HepG2 (cell line): Measurements from ENCODE around the gene EPB41L1. TPM values are rescaled to one million over a fixed set of nuclear protein-coding genes. Genes with fewer than 3 reads are reported as not detected.

ENCODE experiments used
- DR1 ChIP-seq: sonication (generic); formaldehyde crosslinking; IDR thresholded peaks from 2 replicates; pipeline ENCODE4 v1.8.0; 2021; ENCODE audit warnings: mild to moderate bottlenecking, missing genetic modification reagents, inconsistent platforms
- ELF3 ChIP-seq: IDR thresholded peaks from 2 replicates; pipeline ENCODE4 v1.6.1; 2016; ENCODE audit warnings: missing genetic modification reagents, missing compliant biosample characterization
- FOXM1 ChIP-seq: sonication (generic); formaldehyde crosslinking; IDR thresholded peaks from 2 replicates; pipeline ENCODE4 v1.5.0; 2020; ENCODE audit warnings: missing genetic modification reagents
- GATA4 ChIP-seq: sonication (generic); IDR thresholded peaks from 2 replicates; pipeline ENCODE4 v1.6.1; 2016; ENCODE audit warnings: antibody characterized with exemption, low read depth, borderline replicate concordance
- GLI4 ChIP-seq: sonication (generic); formaldehyde crosslinking; IDR thresholded peaks from 2 replicates; pipeline ENCODE4 v1.5.1; 2020; ENCODE audit warnings: missing genetic modification reagents, mild to moderate bottlenecking, moderate library complexity, borderline replicate concordance
- KDM5B ChIP-seq: sonication (generic); formaldehyde crosslinking; IDR thresholded peaks from 2 replicates; pipeline ENCODE4 v1.4.0; 2020; ENCODE audit warnings: missing genetic modification reagents, mild to moderate bottlenecking, borderline replicate concordance
- MTF1 ChIP-seq: sonication (generic); formaldehyde crosslinking; IDR thresholded peaks from 2 replicates; pipeline ENCODE4 v1.5.0; 2020; ENCODE audit warnings: missing genetic modification reagents
- NR2C2 ChIP-seq: sonication (generic); formaldehyde crosslinking; IDR thresholded peaks from 2 replicates; pipeline ENCODE4 v1.4.0; 2020; ENCODE audit warnings: missing genetic modification reagents, mild to moderate bottlenecking, moderate library complexity, borderline replicate concordance
- RARA ChIP-seq: IDR thresholded peaks from 2 replicates; pipeline ENCODE4 v1.6.1; 2016; ENCODE audit warnings: missing genetic modification reagents, missing compliant biosample characterization
- SMAD9 ChIP-seq: sonication (generic); formaldehyde crosslinking; IDR thresholded peaks from 2 replicates; pipeline ENCODE4 v1.5.1; 2020; ENCODE audit warnings: mild to moderate bottlenecking, missing genetic modification reagents
- TAF1 ChIP-seq: sonication (generic); formaldehyde crosslinking; IDR thresholded peaks from 2 replicates; pipeline ENCODE4 v1.4.0; 2020; ENCODE audit warnings: missing genetic modification reagents
- TEAD3 ChIP-seq: optimal IDR thresholded peaks from 2 replicates; pipeline ENCODE3; 2016; ENCODE audit warnings: borderline replicate concordance
- TSC22D2 ChIP-seq: sonication (generic); formaldehyde crosslinking; IDR thresholded peaks from 2 replicates; pipeline ENCODE4 v1.5.1; 2020; ENCODE audit warnings: missing genetic modification reagents, mild to moderate bottlenecking, borderline replicate concordance
- ZBTB20 ChIP-seq: sonication (generic); formaldehyde crosslinking; IDR thresholded peaks from 2 replicates; pipeline ENCODE4 v1.8.1; 2023; ENCODE audit warnings: missing genetic modification reagents, low read depth, mild to moderate bottlenecking, borderline replicate concordance
- ZFP36 ChIP-seq: fragments of 150-350 bp; IDR thresholded peaks from 2 replicates; pipeline ENCODE4 v1.6.1; 2018; ENCODE audit warnings: borderline replicate concordance, low read length, low read depth; ENCODE audit not compliant: partially characterized antibody
- ZNF263 ChIP-seq: sonication (generic); formaldehyde crosslinking; IDR thresholded peaks from 2 replicates; pipeline ENCODE4 v1.4.0; 2020; ENCODE audit warnings: missing genetic modification reagents
- ZNF451 ChIP-seq: sonication (generic); formaldehyde crosslinking; IDR thresholded peaks from 2 replicates; pipeline ENCODE4 v1.5.0; 2020; ENCODE audit warnings: mild to moderate bottlenecking, missing genetic modification reagents
- ZNF550 ChIP-seq: sonication (generic); formaldehyde crosslinking; IDR thresholded peaks from 2 replicates; pipeline ENCODE4 v1.4.0; 2020; ENCODE audit warnings: mild to moderate bottlenecking, missing genetic modification reagents, borderline replicate concordance
- ZNF570 ChIP-seq: sonication (generic); formaldehyde crosslinking; IDR thresholded peaks from 2 replicates; pipeline ENCODE4 v1.4.0; 2020; ENCODE audit warnings: mild to moderate bottlenecking, missing genetic modification reagents, borderline replicate concordance
- ZNF616 ChIP-seq: sonication (generic); formaldehyde crosslinking; IDR thresholded peaks from 2 replicates; pipeline ENCODE4 v1.5.0; 2020; ENCODE audit warnings: low read depth, mild to moderate bottlenecking, missing genetic modification reagents
- ZNF773 ChIP-seq: sonication (generic); formaldehyde crosslinking; IDR thresholded peaks from 2 replicates; pipeline ENCODE4 v1.4.0; 2020; ENCODE audit warnings: missing genetic modification reagents, borderline replicate concordance
- polyA plus RNA-seq, 8 experiments: library from polyadenylated mRNA; depleted of rRNA in 3 of 8; stranded (reverse) in 7 of 8; unstranded in 1 of 8; fragments of >200 nt; fragmentation: Illumina TruSeq in 4 of 8; extraction: Trizol in 4 of 8; gene quantifications; 2 replicates each; pipeline versions ENCODE4 v1.2.1 to v1.2.3, GENCODE V29; 2011 to 2016; ENCODE audit warnings: low read depth in 4 of 8, missing spikeins in 1 of 8, mixed read lengths in 1 of 8; ENCODE audit not compliant: insufficient read depth in 1 of 8
- total RNA-seq, 5 experiments: library from RNA; depleted of rRNA; stranded (reverse); fragments of >200 nt; fragmentation: Illumina TruSeq; extraction: Trizol; gene quantifications; 2 replicates each; pipeline ENCODE4 v1.2.3, GENCODE V29; 2016; ENCODE audit warnings: low read depth in 1 of 5
- TF ChIP-seq, protein P1 (sequence below): IDR thresholded peaks from 2 replicates; pipeline ENCODE4 v1.6.1; 2016; ENCODE audit warnings: low read depth
- TF ChIP-seq, protein P2 (sequence below): sonication (generic); formaldehyde crosslinking; IDR thresholded peaks from 2 replicates; pipeline ENCODE4 v1.9.0; 2021; ENCODE audit warnings: missing genetic modification reagents, mild to moderate bottlenecking, borderline replicate concordance
- TF ChIP-seq, protein P3 (sequence below): sonication (generic); formaldehyde crosslinking; IDR thresholded peaks from 2 replicates; pipeline ENCODE4 v1.4.0; 2020; ENCODE audit warnings: low read depth, mild to moderate bottlenecking, missing genetic modification reagents

The EPB41L1 gene
- total and polyA plus RNA-seq, 2 of the 13 experiments (the other 11 are each of a cell fraction or from before 2014, with no cell fraction given): 16.7 to 39.0 TPM

DNA sequence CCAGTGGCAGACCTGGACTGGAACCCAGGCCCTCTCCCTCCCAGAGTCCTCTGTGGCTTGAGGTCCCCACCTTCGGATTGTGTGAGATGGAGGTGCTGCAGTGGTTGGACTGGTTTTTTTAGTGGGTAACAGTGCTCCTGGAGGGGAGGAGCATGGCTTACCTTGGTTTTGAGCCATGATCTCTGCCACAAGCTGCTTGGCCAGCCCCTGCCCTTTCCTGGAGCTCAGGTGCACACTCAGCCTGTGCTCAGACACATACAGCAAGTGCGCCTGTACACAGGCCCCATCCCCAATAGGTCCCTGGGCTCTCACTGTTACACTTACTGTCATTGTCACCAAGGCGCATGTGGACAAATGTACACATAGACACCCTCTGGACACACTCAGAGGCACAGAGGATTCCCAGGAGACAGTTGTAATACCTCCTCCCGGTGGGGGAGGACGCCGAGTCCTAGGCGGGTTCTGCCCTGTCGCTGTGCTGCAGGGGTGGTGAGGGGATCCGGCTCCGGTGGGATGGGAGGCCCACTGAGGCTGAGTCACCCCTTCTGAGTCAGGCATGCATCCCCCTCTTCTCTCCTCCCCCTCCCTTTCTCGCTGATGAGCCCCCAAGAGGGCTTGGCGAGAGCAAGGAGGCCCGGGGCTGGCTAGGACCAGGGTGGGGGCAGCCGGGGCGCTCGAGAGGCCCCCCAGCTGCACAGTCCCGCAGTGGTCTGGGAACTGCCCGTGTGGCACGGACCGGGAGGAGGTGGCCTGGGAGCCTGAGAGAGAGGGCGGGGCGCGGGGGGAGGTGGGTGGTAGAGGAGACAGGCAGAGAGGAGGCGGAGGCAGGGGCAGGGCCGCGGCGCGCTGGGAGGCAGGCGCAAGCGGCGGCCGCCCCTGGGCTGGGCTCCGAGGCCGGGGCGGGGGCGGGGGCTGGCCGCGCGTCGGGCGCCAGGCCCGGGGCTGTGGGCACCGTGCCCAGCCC, 522 bp upstream of the EPB41L1 start (continued):
- TF ChIP-seq NR2C2 (CRISPR knock-in tag) (peak; percentile 52; the same call in 1 of the 2 replicates), FOXM1 (CRISPR knock-in tag) (no peak), GLI4 (CRISPR knock-in tag) (no peak), ZNF773 (CRISPR knock-in tag) (no peak), RARA (CRISPR knock-in tag) (no peak), TEAD3 (CRISPR knock-in tag) (no peak), ZNF570 (CRISPR knock-in tag) (no peak; the same call in 1 of the 2 replicates), KDM5B (CRISPR knock-in tag) (peak; percentile 41; the same call in 1 of the 2 replicates), GATA4 (no peak), DR1 (CRISPR knock-in tag) (no peak), ELF3 (CRISPR knock-in tag) (0 out of 2 replicates have a peak, but pooled peaks have one; percentile 32), ZNF451 (CRISPR knock-in tag) (peak; percentile 46), ZNF550 (CRISPR knock-in tag) (peak; percentile 98), ZFP36 (no peak), ZNF263 (peak; percentile 62), TAF1 (CRISPR knock-in tag) (peak; percentile 17; the same call in 1 of the 2 replicates), MTF1 (CRISPR knock-in tag) (no peak), SMAD9 (no peak), ZNF616 (CRISPR knock-in tag) (peak; percentile 94), TSC22D2 (no peak), ZBTB20 (CRISPR knock-in tag) (no peak; the same call in 1 of the 2 replicates)
- TF ChIP-seq, protein P1, sequence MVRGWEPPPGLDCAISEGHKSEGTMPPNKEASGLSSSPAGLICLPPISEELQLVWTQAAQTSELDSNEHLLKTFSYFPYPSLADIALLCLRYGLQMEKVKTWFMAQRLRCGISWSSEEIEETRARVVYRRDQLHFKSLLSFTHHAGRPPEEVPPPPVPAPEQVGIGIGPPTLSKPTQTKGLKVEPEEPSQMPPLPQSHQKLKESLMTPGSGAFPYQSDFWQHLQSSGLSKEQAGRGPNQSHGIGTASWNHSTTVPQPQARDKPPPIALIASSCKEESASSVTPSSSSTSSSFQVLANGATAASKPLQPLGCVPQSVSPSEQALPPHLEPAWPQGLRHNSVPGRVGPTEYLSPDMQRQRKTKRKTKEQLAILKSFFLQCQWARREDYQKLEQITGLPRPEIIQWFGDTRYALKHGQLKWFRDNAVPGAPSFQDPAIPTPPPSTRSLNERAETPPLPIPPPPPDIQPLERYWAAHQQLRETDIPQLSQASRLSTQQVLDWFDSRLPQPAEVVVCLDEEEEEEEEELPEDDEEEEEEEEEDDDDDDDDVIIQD (CRISPR knock-in tag): no peak
- TF ChIP-seq, protein P2, sequence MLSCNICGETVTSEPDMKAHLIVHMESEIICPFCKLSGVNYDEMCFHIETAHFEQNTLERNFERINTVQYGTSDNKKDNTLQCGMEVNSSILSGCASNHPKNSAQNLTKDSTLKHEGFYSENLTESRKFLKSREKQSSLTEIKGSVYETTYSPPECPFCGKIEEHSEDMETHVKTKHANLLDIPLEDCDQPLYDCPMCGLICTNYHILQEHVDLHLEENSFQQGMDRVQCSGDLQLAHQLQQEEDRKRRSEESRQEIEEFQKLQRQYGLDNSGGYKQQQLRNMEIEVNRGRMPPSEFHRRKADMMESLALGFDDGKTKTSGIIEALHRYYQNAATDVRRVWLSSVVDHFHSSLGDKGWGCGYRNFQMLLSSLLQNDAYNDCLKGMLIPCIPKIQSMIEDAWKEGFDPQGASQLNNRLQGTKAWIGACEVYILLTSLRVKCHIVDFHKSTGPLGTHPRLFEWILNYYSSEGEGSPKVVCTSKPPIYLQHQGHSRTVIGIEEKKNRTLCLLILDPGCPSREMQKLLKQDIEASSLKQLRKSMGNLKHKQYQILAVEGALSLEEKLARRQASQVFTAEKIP: no peak
- TF ChIP-seq, protein P3, sequence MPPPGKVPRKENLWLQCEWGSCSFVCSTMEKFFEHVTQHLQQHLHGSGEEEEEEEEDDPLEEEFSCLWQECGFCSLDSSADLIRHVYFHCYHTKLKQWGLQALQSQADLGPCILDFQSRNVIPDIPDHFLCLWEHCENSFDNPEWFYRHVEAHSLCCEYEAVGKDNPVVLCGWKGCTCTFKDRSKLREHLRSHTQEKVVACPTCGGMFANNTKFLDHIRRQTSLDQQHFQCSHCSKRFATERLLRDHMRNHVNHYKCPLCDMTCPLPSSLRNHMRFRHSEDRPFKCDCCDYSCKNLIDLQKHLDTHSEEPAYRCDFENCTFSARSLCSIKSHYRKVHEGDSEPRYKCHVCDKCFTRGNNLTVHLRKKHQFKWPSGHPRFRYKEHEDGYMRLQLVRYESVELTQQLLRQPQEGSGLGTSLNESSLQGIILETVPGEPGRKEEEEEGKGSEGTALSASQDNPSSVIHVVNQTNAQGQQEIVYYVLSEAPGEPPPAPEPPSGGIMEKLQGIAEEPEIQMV: peak; percentile 86
